ENCODE measurements around the gene PDCD4. TPM values are rescaled to one million over a fixed set of nuclear protein-coding genes. Genes with fewer than 3 reads are reported as not detected.

PDCD4 gene
- total and polyA plus RNA-seq, 2 of the 8 experiments (the other 6 are each of a cell fraction or from before 2014, with no cell fraction given) = 3.3 to 26.8 TPM

DNA sequence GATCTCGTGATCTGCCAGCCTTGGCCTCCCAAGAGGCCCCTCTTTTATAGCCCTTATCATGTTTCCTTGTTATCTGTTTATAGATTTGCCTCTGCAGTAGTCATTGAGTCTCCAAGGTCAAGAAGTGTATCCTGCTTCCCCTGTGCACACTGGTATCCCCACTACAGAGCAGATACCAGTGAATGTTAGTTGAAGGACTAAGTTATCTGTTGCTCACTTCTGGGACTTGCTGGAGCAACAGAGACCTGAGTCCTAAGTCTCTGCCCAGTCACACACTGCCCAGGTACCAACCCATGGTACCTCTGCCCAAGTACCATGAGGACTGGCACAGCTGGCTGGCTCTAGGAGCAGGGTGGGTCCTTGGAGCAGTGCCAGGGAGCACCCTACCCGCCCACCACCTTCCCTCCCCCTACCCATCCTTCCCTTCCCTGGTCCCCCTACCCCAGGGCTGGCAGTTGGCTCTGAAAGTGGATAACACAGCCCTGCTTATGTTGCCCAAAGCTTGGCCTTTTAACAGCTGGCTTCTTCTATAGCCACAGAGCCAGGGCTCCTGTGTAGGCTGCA is 26.5 kb upstream of the PDCD4 start (continued):
- TF ChIP-seq TEAD4 (IDR thresholded peaks at IDR 0.05; ENCODE audit: low read depth, low read length) (no peak), YY1 (IDR thresholded peaks at IDR 0.05; ENCODE audit: low read depth, low read length) (no peak)
